Activated CD8-positive, alpha-beta memory T cell treated with anti-CD3 and anti-CD28 coated beads, Interleukin-2, amount 50 U/mL, for 1 hour (primary cell): Measurements from ENCODE around the gene CATSPER3.

ENCODE experiments used
- DNase-seq: peaks from one replicate; pipeline ENCODE4 v3.0.0-alpha.2; 2020; ENCODE audit errors: extremely low read depth

The CATSPER3 gene

DNA sequence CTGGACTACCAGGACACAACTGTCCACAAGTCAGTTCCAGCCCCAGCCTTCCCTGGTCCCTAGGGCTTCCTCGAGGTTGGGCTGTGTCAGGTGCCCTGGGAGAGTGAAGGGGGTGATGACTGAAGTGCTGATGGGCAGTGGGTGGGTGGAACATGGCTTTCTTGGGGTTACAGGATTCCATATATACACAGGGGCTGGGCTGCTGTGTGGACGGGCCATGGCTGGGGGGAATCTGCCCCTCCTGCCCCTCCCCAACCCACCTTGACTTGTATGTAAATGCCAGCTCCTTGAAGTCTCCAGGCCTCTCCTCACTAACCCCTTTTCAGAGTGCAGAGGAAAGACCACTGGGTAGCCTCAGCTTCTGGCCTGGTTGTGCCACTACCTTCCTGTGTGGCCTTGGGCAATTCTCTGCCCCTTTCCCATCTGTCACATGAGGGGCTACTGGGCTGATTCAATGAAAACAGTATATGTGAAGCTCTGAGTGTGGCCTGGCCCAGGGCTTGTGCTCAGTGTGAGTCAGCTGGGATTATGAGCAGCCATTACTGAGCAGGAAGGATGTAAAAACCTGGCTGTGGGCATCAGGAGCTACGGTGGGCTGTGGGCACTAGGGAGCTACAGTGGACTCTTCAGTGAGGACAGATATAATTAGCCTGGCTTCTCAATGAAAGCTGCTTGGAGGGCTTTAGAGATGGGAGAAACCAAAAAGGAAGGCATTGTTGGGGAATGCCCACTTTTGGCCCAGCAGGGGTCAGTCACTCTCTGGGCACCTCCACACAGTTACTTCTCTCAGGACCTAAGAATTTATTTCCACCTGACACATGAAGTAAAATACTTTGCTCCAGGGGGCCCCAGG lies 43.0 kb downstream of the CATSPER3 start:
- DNase-seq, result no peak

DNA sequence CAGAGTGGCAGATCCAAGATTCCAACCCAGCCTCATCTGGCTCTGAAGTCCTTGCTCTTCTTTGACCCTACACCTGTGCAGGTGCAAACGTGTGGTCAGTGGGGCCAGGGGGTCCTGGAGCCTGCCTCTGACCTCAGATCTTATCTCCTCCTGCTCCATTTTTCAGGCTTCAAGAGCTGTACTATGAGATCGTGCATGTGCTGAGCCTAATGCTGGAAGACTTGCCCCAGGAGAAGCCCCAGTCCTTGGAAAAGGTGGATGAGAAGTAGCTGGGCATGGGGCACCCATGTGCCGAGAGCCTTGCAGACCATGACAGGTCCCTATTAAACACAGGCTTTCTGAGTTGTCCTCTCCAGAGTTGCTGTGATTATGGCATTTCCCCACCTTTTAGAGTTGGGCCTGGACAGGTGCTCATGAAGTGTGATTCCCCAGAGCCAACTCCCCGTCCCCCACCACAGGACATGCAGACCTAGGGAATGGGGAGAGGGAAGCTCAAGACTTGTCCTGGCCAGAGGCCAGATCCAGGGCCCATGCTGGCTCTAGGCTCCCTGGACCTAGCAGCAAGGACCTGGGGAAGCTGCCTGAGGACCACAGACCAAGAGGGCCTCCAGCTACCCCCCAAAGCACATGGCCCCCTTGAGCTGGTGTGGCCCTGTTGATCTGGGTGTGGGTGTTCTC lies 43.8 kb downstream of the CATSPER3 start:
- no peak for DNase-seq

DNA sequence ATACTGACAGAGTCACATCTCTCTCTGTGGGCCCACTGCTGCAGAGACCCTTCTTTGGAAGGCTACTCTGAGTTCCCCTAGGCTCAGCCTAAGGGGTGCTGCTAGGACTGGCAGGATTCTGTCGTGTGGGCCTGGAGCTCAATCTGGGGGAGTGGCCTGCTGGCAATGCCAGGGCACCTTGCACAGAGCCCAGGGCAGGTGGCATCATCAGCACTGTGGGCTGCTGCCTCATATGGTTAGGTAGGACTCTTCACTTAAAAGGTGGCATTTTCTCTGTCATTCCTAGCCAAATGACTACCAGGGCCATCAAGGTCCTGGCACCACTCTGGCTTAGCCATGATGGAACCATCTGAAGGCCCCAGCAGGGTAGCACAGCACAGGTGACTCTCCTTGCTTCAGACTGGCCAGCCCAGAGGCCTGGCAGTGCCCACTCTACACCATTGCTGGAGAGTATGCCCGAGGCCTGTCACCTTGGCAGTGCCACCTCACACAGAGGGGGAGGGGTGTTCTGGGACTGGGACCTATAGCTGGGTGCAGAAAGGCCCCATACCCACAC lies 44.4 kb downstream of the CATSPER3 start:
- no peak for DNase-seq

DNA sequence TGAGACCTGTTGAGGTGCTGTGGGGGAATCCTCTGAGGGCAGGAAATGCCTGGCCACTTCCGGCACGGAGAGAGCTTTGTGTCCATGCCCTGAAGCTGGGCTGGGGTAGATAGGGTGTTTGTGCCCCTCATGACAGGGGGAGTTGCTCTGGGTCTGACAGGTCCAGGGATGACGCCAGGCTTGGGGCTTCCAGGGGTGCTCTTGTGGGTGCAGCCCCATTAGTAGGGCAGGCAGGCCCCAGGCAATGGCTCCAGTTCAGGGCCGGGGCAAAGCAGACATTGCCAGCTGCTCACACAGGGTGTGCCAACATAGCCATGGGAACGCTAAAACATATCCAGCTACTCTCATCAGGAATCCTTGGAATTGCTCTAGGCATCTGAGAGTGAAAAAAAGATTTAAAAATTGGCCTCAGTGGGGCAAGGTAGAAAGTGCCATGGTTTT lies 45.3 kb downstream of the CATSPER3 start:
- no peak for DNase-seq

DNA sequence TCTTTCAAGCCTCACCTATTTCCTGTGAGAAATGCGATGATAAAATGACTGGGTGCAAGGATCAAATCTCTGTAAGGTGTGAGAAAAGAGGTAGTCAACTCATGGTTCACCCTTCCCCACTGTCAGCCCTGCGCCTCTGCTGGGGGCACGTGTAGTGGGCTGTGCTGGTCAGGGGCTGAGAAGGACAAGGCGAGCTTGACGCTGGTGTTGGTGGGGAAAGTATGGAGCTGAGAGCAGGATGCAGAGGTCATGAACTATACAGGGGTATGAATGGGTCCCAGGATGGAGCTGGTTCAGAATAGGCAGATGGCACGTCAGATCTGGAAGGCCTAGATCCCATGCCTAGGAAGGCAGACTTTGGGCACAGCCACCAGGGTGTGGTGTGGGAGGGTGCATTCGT lies 45.7 kb downstream of the CATSPER3 start:
- no peak for DNase-seq

DNA sequence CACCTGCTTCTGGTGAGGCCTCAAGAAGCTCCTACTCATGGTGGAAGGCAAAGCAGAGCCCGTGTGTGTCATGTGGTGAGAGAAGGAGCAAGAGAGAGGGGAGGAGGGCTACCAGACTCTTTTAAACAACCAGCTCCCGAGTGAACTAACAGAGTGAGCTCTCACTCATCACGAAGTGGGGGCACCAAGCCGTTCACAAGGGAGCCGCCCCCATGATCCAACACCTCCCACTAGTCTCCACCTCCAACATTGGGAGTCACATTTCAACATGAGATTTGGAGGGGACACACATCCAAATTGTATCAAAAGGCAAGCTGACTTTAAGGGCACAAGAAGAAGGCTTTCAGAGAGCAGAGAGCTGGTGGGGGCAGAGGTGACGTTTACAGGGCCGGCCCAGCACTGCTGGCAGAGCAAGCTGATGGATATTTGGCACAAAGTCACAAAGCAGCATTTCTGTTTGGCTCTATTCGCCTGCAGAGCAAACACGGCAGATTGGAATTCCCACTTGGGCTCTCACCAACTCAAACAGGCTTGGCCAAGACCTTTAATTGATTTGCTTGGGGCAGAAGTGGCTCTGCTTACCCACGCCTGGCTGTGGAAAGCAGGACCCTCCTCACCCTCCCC lies 46.4 kb downstream of the CATSPER3 start:
- DNase-seq, result no peak

DNA sequence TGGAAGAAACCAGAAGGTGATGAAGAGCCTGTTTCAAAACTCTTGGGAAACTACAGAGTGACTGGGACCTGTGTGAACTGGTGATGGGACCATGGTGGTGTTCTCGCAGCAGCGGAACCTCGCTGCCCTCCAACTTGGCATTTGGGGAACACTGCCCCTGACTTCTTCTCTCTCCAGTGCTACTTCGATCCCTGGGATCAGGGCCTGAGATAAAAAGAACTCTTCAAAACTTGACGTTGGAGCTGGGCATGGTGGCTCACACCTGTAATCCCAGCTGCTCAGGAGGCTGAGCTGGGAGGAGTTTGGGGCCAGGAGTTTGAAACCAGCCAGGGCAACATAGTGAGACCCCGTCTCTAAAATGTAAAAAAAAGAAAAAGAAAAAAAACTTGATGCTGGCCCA lies 48.2 kb downstream of the CATSPER3 start:
- DNase-seq, result no peak

DNA sequence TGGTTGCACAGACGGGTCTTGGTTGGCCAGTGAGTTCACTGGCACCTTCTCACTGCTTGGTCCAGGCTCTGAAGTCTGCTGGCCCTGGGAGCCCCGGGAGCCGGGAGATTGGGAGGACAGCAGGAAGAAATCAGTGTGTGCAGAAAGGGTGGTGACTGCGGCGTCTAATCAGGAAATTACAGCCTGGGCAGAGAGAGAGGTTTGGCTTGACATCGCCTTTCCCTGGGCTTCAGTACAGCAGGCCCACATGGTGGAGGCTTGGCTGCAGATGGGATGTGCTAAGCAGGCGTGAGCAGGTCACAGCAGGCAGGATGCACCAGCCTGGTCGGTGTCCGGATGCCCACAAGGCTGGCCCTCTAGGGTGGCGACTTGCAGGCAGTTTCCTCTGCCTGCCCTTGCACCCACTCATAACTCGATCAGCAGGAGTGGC lies 49.2 kb downstream of the CATSPER3 start:
- DNase-seq, result no peak

DNA sequence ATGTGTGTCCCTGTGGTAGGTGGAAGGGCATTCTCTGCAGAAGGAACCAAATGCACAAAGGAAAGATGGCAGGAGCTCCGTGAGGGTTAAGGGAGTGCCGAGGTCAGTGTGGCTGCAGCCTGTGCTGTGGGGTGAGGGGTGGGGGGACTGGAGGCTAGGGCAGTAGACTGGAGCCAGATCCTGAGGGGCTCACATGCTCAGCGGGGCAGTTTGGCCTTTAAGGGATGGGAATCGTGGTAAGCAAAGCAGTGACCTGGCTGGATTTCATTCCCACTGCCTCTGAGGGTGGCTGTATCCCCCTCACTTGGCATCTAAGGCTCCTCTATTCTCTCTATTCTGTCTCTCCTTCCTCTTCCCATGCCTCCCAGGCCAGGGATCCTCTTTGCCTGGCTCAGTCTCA lies 50.8 kb downstream of the CATSPER3 start:
- no peak for DNase-seq

DNA sequence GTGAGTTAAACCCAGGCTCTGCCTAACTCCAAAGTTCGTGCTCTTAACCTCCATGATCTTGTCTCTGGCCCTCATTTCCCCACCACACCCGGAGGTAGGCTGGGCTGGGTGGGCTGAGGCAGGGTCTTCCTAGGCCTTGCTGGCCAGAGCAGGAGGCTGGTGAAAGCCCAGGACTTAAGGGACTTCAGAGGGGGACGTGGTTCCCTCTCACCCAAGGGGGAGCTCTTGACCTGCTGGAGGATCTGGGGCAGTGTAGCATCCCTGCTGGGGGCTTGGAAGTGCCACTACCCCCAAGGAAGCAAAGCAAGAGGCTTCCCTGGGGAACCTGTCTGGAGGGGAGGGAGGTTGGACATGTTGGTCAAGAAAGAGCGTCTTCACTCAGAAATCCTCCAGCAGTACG lies 51.6 kb downstream of the CATSPER3 start:
- DNase-seq, result no peak

DNA sequence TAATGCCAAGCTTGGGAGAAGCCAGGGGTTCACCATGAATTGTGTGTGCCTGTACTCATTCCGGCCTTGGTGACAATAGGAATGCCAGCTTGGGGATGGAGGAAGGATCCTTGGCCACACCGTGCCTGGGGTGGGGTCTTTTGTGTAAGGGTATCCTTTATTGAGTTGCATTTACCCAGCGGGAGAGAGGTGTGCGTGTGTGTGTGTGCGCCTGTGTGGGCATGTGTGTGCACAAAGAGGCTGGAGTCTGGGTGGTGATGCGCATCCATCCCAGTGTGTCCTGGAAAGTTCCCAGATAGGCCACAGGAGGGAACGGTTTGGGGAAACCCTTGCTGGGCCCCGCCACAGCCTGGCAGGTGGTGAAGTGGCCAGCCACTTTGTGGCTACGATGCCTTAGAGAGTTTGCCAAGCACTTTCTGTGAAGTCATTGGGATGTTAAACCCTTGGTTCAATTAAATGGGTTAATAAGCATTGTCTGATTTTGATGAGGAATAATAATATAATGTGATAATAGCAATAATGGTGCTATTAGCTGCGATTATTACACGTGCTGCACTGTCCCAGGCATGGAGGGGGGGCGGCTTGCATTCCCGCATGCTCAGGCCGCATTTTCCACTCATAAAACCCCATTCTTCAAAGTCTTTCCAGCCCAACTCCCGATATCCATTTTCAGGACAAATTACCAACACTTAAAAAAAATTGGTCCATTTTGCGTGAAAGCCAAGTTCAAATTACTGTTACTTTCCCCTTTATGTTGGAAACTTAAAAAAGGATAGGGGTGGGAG lies 52.6 kb downstream of the CATSPER3 start:
- no peak for DNase-seq

DNA sequence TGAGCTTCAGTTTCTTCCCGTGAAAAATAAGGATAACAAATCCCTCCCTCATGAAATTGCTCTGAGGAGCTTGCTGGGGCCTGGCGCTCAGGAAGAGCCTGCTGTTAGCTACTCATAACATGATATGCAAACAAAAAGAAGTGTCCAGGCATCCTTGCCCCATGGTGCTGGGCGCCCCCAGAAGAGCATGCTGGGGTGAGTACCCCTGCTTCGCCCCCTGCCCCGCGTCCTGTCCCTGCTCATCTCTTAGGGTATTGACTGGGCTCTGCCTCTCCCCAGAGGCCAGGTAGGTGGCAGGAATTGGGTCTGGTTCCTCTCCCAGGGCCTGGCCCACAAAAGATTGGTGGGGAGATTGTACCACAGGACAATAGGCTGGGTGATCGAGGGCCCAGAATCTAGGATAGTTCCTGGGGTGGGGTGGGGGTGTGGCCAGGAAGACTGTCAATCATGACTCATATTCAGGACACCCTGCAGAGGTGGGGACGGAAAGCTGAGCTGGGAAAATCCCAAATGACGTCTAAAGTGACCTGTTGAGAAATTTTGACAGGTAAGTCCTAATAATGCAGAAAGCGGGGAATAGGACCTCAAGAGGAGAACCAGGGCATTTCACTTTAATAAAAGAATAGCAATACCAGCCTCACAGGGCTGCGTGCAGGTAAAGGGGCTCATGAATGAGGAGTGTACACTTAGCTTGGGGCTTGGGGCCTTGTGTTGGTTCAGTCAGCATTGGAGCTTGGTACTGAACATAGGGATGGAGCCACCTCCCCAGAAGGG lies 57.4 kb downstream of the CATSPER3 start:
- no peak for DNase-seq

DNA sequence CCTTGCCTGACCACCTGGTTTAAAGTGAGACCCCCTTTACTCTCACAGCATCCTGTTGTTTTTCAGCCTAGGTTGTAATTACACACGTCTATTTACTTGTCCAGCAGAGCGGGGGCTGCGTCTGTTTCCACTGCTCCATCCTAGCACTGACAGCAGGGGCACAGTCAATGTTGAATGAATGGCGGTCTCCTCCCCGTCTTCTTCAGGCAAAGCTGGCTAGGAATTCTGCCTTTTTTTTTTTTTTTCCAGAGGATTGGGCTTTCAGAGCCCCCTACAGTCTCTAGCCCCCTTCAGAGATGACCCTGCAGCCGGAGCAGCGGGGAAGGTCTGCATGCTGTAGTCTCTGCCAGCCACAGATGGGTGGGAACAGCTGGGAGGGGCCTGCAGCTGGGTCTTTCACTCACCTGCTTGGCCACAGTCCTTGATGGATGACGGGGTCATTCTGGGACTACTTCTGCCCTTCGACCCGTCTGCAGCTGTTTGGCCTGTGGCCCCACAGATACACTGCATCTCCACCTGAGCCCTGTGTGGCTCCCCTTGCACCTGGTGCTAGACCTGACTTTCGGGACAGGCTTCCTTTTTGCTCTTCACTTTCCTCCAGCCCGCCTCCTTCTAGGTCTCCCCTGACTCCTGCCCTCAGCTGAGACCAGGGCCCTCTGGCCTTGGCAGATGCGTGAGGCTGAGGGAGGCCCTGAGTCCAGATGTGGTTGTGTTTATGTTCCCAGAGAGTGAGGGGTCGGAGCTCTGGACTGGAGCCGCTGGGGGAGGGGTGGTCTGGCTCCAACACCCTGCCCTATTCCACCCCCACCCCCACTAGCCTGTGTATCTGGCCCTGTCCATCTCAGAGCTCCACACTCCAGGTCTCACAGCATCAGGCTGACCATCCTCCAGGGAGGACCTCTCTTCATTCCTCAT lies 58.3 kb downstream of the CATSPER3 start:
- no peak for DNase-seq

DNA sequence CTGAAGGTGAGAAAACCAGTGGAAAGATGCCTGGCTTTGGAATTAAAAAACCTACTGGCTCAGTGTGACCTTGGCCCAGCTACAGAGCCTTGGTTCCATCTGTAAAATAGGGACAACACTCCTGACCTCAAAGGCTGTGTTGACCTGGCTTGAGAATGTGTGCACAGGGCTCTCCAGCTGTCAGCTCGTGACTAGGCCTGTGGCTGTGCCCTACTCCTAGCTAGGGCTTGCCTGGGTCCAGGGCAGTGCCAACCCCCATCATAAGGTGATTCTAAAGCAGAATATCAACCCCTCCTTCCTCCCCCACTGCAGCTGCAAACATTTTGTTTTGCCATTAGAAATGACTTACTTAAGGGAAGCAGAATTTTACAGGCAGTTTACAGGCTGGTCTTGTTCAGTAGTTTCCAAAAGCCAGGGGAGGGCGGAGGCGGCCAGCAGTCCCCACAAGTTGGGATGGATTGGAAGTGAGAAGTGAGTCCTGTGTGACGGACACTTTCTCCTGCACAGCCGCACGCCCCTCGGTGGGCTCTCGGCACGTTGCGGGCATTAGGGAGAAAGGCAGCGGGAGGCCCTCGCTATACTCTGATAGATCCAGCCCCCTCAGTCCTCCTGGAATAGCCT lies 59.0 kb downstream of the CATSPER3 start:
- no peak for DNase-seq

DNA sequence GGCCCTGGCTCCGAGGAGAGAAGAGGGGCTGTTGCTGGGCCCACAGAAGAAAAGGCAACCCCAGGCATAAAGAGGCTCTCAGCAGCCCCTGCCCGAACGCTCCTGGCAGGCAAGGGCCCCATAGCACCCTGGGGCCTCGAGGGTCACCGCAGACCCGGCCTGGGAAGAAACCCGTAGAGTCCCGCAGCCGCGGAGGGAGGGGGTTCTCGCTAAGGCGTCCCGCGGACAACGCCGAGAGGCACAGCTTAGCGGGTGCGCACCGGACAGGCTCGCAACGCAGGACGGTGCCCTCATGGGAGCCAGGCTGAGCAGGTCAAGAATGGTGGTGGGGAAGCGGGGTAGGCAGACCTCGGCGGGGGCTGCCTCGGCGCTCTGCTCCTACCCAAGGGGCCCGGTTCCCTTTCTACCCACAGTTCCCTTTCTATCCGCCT lies 59.6 kb downstream of the CATSPER3 start:
- DNase-seq, result no peak

DNA sequence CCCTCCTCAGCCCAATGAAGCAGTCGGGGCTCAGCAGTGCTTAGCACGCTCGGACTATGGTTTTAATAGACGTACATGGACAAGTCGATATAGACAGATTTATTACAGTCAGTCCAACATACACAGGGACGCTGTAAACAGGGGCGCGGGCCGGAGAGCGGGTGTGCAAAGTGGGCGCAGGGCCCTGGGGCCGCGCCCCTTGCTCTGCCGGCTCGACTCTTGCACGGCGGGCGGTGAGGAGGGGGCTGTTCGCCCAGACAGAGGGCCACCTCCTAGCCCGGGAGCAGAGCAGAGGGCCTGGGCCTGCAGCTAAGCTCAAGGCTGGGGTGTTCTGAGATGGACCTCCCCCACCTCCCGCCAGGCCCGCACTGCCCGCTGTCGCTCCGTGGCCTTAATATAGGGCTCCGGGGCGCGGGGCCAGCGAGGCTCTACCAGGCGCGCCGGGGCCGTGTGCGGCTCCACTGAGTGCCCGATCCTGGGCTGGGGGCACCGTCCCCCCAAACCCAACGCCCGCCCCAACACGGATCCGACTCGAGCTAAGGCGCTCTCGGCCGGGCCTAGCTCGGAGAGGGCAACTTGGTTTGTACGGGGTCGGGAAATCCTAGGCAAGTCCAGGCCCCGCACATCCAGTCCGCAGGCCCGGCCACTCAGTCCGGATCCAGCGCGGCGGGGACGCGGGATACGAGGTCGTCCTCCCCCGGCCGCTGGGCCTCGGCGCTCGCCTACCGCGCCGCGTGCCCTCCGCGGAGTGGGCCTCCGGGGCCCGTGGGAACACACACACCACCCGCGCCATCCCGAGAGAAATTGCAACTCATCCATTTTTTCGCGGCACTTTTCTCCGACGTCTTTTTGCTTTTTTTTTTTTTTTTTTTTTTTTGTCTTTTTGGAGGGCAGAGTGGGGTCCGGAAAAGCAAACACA lies 60.2 kb downstream of the CATSPER3 start:
- DNase-seq, result no peak

DNA sequence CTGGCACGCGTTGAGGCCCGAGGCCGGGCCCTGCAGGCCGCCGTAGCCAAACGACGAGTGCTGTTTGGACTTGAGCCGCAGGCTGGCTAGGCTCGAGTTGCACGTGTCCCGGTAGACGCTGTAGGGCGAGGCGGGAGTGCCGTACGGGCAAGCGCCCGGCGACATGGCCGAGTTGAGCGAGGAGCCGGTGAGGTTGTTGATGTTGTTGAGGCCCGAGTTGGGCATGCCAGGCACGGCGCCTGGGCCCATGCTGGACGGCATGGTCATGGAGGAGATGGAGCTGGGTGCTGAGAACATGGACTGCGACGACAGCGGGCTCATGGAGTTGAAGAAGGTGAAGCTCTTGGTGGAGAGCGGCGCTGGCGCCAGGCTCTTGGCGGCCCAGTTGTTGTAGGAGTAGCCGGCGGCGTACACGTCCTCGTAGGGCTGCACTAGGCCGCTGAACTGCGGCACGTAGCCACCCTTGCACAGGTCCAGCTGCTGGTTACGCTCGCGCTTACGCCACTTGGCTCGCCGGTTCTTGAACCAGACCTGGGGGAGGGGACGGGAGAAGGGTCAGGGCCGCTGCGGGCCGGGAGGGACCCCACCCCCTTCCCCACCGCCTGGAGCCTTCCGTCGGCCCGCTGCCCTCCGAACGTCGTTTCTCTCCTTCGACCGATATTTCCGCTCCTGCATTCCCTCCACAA lies 61.2 kb downstream of the CATSPER3 start:
- no peak for DNase-seq
